ENCODE results near the gene PDE8A.

GRCh38 chr15:85044251-85044853 lies 62.7 kb downstream of the PDE8A start:
- no peak for TF ChIP-seq ZFP1 (CRISPR knock-in tag; IDR thresholded peaks at IDR 0.05)
- no peak for TF ChIP-seq BHLHE40 (IDR thresholded peaks at IDR 0.05; ENCODE audit: low read length)
- no peak for TF ChIP-seq EZH2 (conservative IDR thresholded peaks at IDR 0.05; ENCODE audit: low read depth, low read length)
